Hematopoietic multipotent progenitor cell treated with erythropoietin and hydrocortisone succinate and interleukin-3 and kit ligand, for 15 days (in vitro differentiated cells): ENCODE data around the gene MYO9B.
"Not testable (repeated sequence)": the region's sequence is repeated elsewhere in the genome, so short reads cannot be mapped to it uniquely, and the experiment has no call there.

Source experiments
- DNase-seq: peaks from one replicate; pipeline ENCODE4 v3.0.0-alpha.2; 2015; ENCODE audit warnings: low spot score

MYO9B gene

GRCh38 chr19:17114414-17114831 lies 38.8 kb downstream of the MYO9B start:
- DNase-seq, result no peak

GRCh38 chr19:17116996-17117702 lies 41.6 kb downstream of the MYO9B start:
- no peak for DNase-seq

GRCh38 chr19:17118957-17119356 lies 43.4 kb downstream of the MYO9B start:
- DNase-seq, result no peak

- no peak for DNase-seq
Measured at GRCh38 chr19:17121736-17122293, 46.2 kb downstream of the MYO9B start.

GRCh38 chr19:17123041-17123440 lies 47.5 kb downstream of the MYO9B start:
- DNase-seq, result no peak

- no peak for DNase-seq
Measured at GRCh38 chr19:17124025-17124424, 48.4 kb downstream of the MYO9B start.

- no peak for DNase-seq
Measured at GRCh38 chr19:17125062-17125727, 49.6 kb downstream of the MYO9B start.

GRCh38 chr19:17125728-17126677 lies 50.4 kb downstream of the MYO9B start:
- no peak for DNase-seq

- DNase-seq, result no peak
Measured at GRCh38 chr19:17127671-17128070, 52.1 kb downstream of the MYO9B start.

GRCh38 chr19:17128403-17128802 lies 52.8 kb downstream of the MYO9B start:
- DNase-seq, result no peak

- DNase-seq, result no peak
Measured at GRCh38 chr19:17128820-17129219, 53.2 kb downstream of the MYO9B start.

- no peak for DNase-seq
Measured at GRCh38 chr19:17129377-17129776, 53.8 kb downstream of the MYO9B start.

- no peak for DNase-seq
Measured at GRCh38 chr19:17135001-17135853, 59.6 kb downstream of the MYO9B start.

- no peak for DNase-seq
Measured at GRCh38 chr19:17136021-17136420, 60.4 kb downstream of the MYO9B start.

- DNase-seq, result no peak
Measured at GRCh38 chr19:17136617-17137016, 61.0 kb downstream of the MYO9B start.

- DNase-seq, result no peak
Measured at GRCh38 chr19:17137417-17137816, 61.8 kb downstream of the MYO9B start.

GRCh38 chr19:17138052-17138846 lies 62.7 kb downstream of the MYO9B start:
- not testable (repeated sequence) for DNase-seq

GRCh38 chr19:17138937-17139598 lies 63.5 kb downstream of the MYO9B start:
- no peak for DNase-seq

GRCh38 chr19:17144771-17145170 lies 69.2 kb downstream of the MYO9B start:
- DNase-seq, result not testable (repeated sequence)
